ELR (cell line): ENCODE data around the gene DGCR6L.
A peak's percentile ranks its signal among the peaks of the same experiment; 100 is the strongest.
"Not testable (repeated sequence)": the region's sequence is repeated elsewhere in the genome, so short reads cannot be mapped to it uniquely, and the experiment has no call there.

Source experiments
- DNase-seq: peaks from one replicate; pipeline ENCODE4 v3.0.0-alpha.2; 2015; ENCODE audit warnings: low read depth

The DGCR6L gene

GRCh38 chr22:20308806-20309650, 10.8 kb downstream of the DGCR6L start:
- not testable (repeated sequence) for DNase-seq

GRCh38 chr22:20307448-20308447, 12.1 kb downstream of the DGCR6L start:
- DNase-seq, result not testable (repeated sequence)

- not testable (repeated sequence) for DNase-seq
Measured at GRCh38 chr22:20306646-20307447, 13.0 kb downstream of the DGCR6L start.

- DNase-seq, result no peak
Measured at GRCh38 chr22:20305894-20306645, 13.8 kb downstream of the DGCR6L start.

- DNase-seq, result not testable (repeated sequence)
Measured at GRCh38 chr22:20305230-20305893, 14.5 kb downstream of the DGCR6L start.

- DNase-seq, result no peak
Measured at GRCh38 chr22:20304646-20305045, 15.2 kb downstream of the DGCR6L start.

GRCh38 chr22:20303229-20303534, 16.7 kb downstream of the DGCR6L start:
- DNase-seq, result not testable (repeated sequence)

GRCh38 chr22:20302438-20303228, 17.2 kb downstream of the DGCR6L start:
- no peak for DNase-seq

- DNase-seq, result no peak
Measured at GRCh38 chr22:20299746-20300136, 20.1 kb downstream of the DGCR6L start.

- DNase-seq, result peak; percentile 79
Measured at GRCh38 chr22:20298803-20299745, 20.8 kb downstream of the DGCR6L start.

- DNase-seq, result no peak
Measured at GRCh38 chr22:20298110-20298802, 21.6 kb downstream of the DGCR6L start.

- DNase-seq, result no peak
Measured at GRCh38 chr22:20297414-20298109, 22.3 kb downstream of the DGCR6L start.

GRCh38 chr22:20296598-20296997, 23.3 kb downstream of the DGCR6L start:
- DNase-seq, result no peak

- DNase-seq, result no peak
Measured at GRCh38 chr22:20295262-20296064, 24.4 kb downstream of the DGCR6L start.

GRCh38 chr22:20292673-20293232, 27.1 kb downstream of the DGCR6L start:
- DNase-seq, result no peak

- no peak for DNase-seq
Measured at GRCh38 chr22:20292108-20292507, 27.8 kb downstream of the DGCR6L start.
